Aorta (tissue), 5 donors: Measurements from ENCODE around the gene RARG. TPM values are rescaled to one million over a fixed set of nuclear protein-coding genes. Genes with fewer than 3 reads are reported as not detected.
"Not testable (repeated sequence)": the region's sequence is repeated elsewhere in the genome, so short reads cannot be mapped to it uniquely, and the experiment has no call there.

ENCODE experiments used
- ATAC-seq: fragments of 200-7000 bp; cut with Tn5 transposase; one replicate; pipeline ENCODE4 v1.9.1; 2022; ENCODE audit warnings: moderate library complexity; ENCODE audit not compliant: low FRiP score
- DNase-seq, 2 donors: peaks; one replicate each; pipeline ENCODE4 v3.0.0-alpha.2; 2020
- H3K27ac ChIP-seq, 2 donors: one replicate each; pipeline ENCODE4 v1.5.1; 2013; ENCODE audit warnings: low read length in 2 of 2, mild to moderate bottlenecking in 2 of 2, moderate library complexity in 2 of 2, control low read depth in 1 of 2, inconsistent platforms in 1 of 2, low read depth in 1 of 2
- H3K27me3 ChIP-seq, 2 donors: one replicate each; pipeline ENCODE4 v1.6.1; 2013; ENCODE audit warnings: control low read depth in 1 of 2, low read length in 1 of 2, mild to moderate bottlenecking in 1 of 2, moderate library complexity in 1 of 2; ENCODE audit not compliant: insufficient read depth in 2 of 2, control insufficient read depth in 1 of 2
- H3K36me3 ChIP-seq, 2 donors: one replicate each; pipeline ENCODE4 v1.6.1; 2013; ENCODE audit warnings: control low read depth in 1 of 2, low read length in 1 of 2, mild to moderate bottlenecking in 1 of 2; ENCODE audit not compliant: insufficient read depth in 2 of 2, control insufficient read depth in 1 of 2
- H3K4me1 ChIP-seq, 2 donors: one replicate each; pipeline ENCODE4 v1.6.1; 2013; ENCODE audit warnings: low read length in 2 of 2, control low read depth in 1 of 2, mild to moderate bottlenecking in 1 of 2, moderate library complexity in 1 of 2; ENCODE audit not compliant: insufficient read depth in 2 of 2, control insufficient read depth in 1 of 2
- H3K4me3 ChIP-seq, 2 donors: one replicate each; pipeline ENCODE4 v1.5.1; 2013; ENCODE audit warnings: low read length in 2 of 2, control low read depth in 1 of 2, mild to moderate bottlenecking in 1 of 2
- H3K9me3 ChIP-seq: one replicate; pipeline ENCODE4 v1.6.1; 2013; ENCODE audit warnings: mild to moderate bottlenecking, low read length; ENCODE audit not compliant: control insufficient read depth
- WGBS, 2 donors: extraction: QIAGEN DNeasy Blood & Tissue Kit; methylation state at CpG; one replicate each; pipeline ENCODE4 v1.1.7; 2013; 5-methylcytosine and 5-hydroxymethylcytosine counted together
- intact Hi-C, 2 donors: fragments of 100-400 bp; cut with DNase I; formaldehyde crosslinking; loops; one replicate each; pipeline versions ENCODE4 v1.14.2 to v1.15.0; 2022
- polyA plus RNA-seq, 2 donors: library from polyadenylated mRNA; stranded (reverse); fragments of 200-250 nt; gene quantifications; one replicate each; pipeline ENCODE4 v1.2.3, GENCODE V29; 2013
- total RNA-seq, 2 donors: library from RNA; stranded (reverse); fragmentation: NEBNext Ultra II Directional; extraction: Animal tissue kit (Norgen Biotek cat#: 25700); gene quantifications; one replicate each; pipeline ENCODE4 v1.2.1, GENCODE V29; 2021
- donor health status: healthy with polysubstance abuse.
- donor health status: Bipolar disorder and iron deficiency.
- donor health status: DM: no; HTN: no; CAD: no.
- donor health status: DM: no; HTN: no; CAD: no.
- donor health status: DM: yes; HTN: yes; CAD: no.

The RARG gene
- total and polyA plus RNA-seq, 4 donors = 14.5 to 63.9 (median 34.1) TPM

DNA sequence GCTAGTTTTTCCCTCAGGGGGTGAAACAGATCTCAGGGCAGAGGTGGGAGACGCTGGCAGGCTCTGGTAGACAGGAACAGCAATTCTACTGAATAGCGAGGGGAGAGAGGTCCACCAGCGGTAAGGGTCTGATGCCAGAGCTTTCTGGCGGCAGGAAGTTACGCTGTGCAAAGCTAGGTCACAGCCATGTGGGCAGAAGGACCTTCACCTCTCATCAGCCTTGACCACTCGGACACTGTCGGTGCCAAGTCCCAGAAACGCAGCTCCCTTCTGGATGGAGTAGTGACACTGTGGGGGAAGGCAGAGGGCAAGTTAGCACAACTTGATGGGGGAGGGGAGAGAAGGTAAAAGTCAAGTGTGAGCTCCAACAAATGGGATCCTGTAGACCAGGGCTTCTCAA, 61.8 kb downstream of the RARG start:
- H3K9me3 ChIP-seq = no peaks in the 10 kb centered on the region
- H3K4me3 ChIP-seq = no peak overlapping the region
- peak in 1 of 2 donors; percentile 62 for DNase-seq
- intact Hi-C loops = no loop called here
- H3K27ac ChIP-seq = no peak overlapping the region
- no peaks in the 10 kb centered on the region for H3K4me1 ChIP-seq
- ATAC-seq = no peak
- WGBS, 2 donors = 89 to 91% methylated on average over 8 of the region's 8 CpGs
- H3K27me3 ChIP-seq = no peaks in the 10 kb centered on the region
- peaks cover 4 to 7% of the 10 kb centered on the region in 2 donors for H3K36me3 ChIP-seq

DNA sequence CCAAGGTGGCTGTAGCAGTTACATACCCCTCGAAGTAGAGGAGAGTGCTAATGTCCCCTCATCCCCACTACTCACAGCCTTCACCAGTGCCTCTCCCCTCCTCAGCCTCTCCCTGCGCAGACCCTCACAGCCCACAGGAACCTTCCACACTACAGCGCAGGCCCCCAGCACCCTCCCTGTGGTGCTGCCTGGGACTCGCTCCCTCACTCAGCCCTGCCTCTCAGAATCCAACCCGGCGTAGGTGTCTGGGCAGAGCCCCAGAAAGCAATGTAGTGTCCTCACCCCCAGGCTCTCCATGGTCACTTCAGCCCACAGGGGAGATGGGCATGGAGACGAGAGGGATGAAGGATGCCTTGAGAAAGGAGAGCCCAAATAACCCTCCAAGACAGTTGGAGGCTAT, 62.4 kb downstream of the RARG start:
- DNase-seq (peak in 1 of 2 donors; percentile 27), ATAC-seq (no peak)
- no peak overlapping the region for H3K27ac ChIP-seq
- peaks cover 4 to 7% of the 10 kb centered on the region in 2 donors for H3K36me3 ChIP-seq
- H3K4me3 ChIP-seq = no peak overlapping the region
- 93 to 95% methylated on average over 7 of the region's 7 CpGs for WGBS, 2 donors
- no peaks in the 10 kb centered on the region for H3K9me3 ChIP-seq
- H3K4me1 ChIP-seq = no peaks in the 10 kb centered on the region
- intact Hi-C loops = no loop called here
- H3K27me3 ChIP-seq = no peaks in the 10 kb centered on the region

DNA sequence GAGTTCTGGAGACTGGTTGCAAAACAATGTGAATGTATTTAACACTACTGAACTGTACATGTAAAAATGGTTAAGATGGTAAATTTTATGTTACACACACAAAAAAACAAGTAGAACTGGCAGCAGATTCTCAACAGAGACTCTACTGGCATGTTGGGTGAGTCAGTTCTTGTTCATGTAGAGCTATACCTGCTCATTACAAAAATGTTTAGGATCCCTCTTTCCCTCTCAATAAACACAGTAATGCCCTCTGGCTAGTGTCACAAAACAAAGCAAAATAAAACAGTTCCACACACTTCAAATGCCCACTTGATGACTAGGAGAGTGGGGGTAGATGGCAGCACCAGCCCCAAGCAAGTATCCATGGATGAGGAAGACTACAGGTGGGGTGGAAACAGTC, 65.2 kb downstream of the RARG start:
- Histone ChIP-seq H3K4me1 (no peaks in the 10 kb centered on the region), H3K27me3 (no peaks in the 10 kb centered on the region), H3K9me3 (no peaks in the 10 kb centered on the region), H3K27ac (no peak overlapping the region), H3K4me3 (no peak overlapping the region), H3K36me3 (peaks cover 3 to 4% of the 10 kb centered on the region in 2 donors)
- intact Hi-C loops = no loop called here
- no peak for ATAC-seq
- DNase-seq = no peak

- DNase-seq, H3K9me3 ChIP-seq, H3K4me3 ChIP-seq, H3K27me3 ChIP-seq, H3K36me3 ChIP-seq, H3K4me1 ChIP-seq, ATAC-seq, H3K27ac ChIP-seq, intact Hi-C loops: not testable (repeated sequence)
- 97 to 98% methylated on average over 2 of the region's 2 CpGs for WGBS, 2 donors
Measured at GRCh38 chr12:53163008-53163407, 69.0 kb downstream of the RARG start.

- ATAC-seq = no peak
- Histone ChIP-seq H3K27me3 (no peaks in the 10 kb centered on the region), H3K4me3 (no peak overlapping the region), H3K9me3 (no peaks in the 10 kb centered on the region), H3K4me1 (no peaks in the 10 kb centered on the region), H3K36me3 (no peaks in the 10 kb centered on the region), H3K27ac (no peak overlapping the region)
- DNase-seq = no peak
- WGBS, 2 donors = 92 to 93% methylated on average over 8 of the region's 8 CpGs
- intact Hi-C loops = no loop called here
Measured at GRCh38 chr12:53161119-53161911, 70.7 kb downstream of the RARG start.

DNA sequence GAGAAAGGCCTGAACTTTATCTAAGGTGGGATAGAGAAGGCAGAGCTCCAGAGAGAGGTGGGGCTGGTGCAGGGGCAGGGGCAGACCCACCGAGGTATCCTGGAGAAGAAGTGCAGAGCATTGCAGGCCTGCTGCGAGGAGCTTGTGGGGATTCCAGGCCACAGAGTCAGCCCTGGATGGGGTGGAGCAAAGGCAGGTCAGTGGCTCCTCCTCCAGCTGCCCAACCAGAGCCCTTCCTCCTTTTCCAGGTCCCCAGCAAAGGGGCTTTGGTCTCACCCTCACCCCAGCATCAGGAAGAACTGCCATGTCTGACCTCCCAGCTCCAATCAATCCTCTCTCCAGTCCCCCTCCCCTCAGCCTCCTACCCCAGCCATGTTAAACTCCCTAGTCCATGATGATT, 71.3 kb downstream of the RARG start:
- DNase-seq = no peak
- no peak for ATAC-seq
- 81 to 85% methylated on average over 2 of the region's 2 CpGs for WGBS, 2 donors
- intact Hi-C loops = no loop called here
- Histone ChIP-seq H3K27ac (no peak overlapping the region), H3K9me3 (no peaks in the 10 kb centered on the region), H3K4me3 (no peak overlapping the region), H3K4me1 (no peaks in the 10 kb centered on the region), H3K36me3 (no peaks in the 10 kb centered on the region), H3K27me3 (no peaks in the 10 kb centered on the region)

Other genes with a start within 250 kb of the RARG start
- 100 to 1,000 TPM; 353 to 439 TPM for gene EIF4B, start 225.8 kb downstream of the RARG start, total RNA-seq
- 100 to 1,000 TPM; 147 to 259 TPM for gene EIF4B, start 225.8 kb downstream of the RARG start, polyA plus RNA-seq
- gene TNS2, start 182.1 kb downstream of the RARG start, total RNA-seq = 100 to 1,000 TPM; 198 to 275 TPM
- 100 to 1,000 TPM; 130 to 412 TPM for gene TNS2, start 182.1 kb downstream of the RARG start, polyA plus RNA-seq
- gene SPRYD3, start 152.8 kb downstream of the RARG start, total RNA-seq = 100 to 1,000 TPM in 1 of 2 donors, 10 to 100 TPM in 1; 71.6 to 101 TPM
- gene SPRYD3, start 152.8 kb downstream of the RARG start, polyA plus RNA-seq = 10 to 100 TPM; 53.8 to 60.9 TPM
- gene IGFBP6, start 134.5 kb downstream of the RARG start, total RNA-seq = 100 to 1,000 TPM; 820 to 979 TPM
- 100 to 1,000 TPM; 507 to 837 TPM for gene IGFBP6, start 134.5 kb downstream of the RARG start, polyA plus RNA-seq
- gene SOAT2, start 128.7 kb downstream of the RARG start, total RNA-seq = 1 to 10 TPM in 1 of 2 donors, under 1 TPM in 1; 0.63 to 1.2 TPM
- 1 to 10 TPM; 1.5 to 3.4 TPM for gene SOAT2, start 128.7 kb downstream of the RARG start, polyA plus RNA-seq
- 10 to 100 TPM; 34.0 to 46.3 TPM for gene ZNF740, start 51.5 kb downstream of the RARG start, total RNA-seq
- 10 to 100 TPM in 1 of 2 donors, 1 to 10 TPM in 1; 4.1 to 15.7 TPM for gene ZNF740, start 51.5 kb downstream of the RARG start, polyA plus RNA-seq
- 10 to 100 TPM; 52.7 to 74.4 TPM for gene CSAD, start 51.3 kb downstream of the RARG start, total RNA-seq
- gene CSAD, start 51.3 kb downstream of the RARG start, polyA plus RNA-seq = 100 to 1,000 TPM in 1 of 2 donors, 1 to 10 TPM in 1; 5.0 to 118 TPM
- gene ITGB7, start 25.0 kb downstream of the RARG start, total RNA-seq = 1 to 10 TPM; 3.2 to 5.8 TPM
- gene ITGB7, start 25.0 kb downstream of the RARG start, polyA plus RNA-seq = 1 to 10 TPM; 1.4 to 4.9 TPM
- gene ESPL1, start 36.1 kb upstream of the RARG start, total RNA-seq = 1 to 10 TPM in 1 of 2 donors, under 1 TPM in 1; 0.49 to 2.8 TPM
- gene ESPL1, start 36.1 kb upstream of the RARG start, polyA plus RNA-seq = 1 to 10 TPM in 1 of 2 donors, under 1 TPM in 1; 0.38 to 2.5 TPM
- 100 to 1,000 TPM; 386 to 452 TPM for gene PFDN5, start 63.3 kb upstream of the RARG start, total RNA-seq
- 1,000 to 10,000 TPM; 1,642 to 3,916 TPM for gene PFDN5, start 63.3 kb upstream of the RARG start, polyA plus RNA-seq
- gene MYG1, start 67.5 kb upstream of the RARG start, total RNA-seq = 10 to 100 TPM; 32.7 to 43.6 TPM
- gene MYG1, start 67.5 kb upstream of the RARG start, polyA plus RNA-seq = 100 to 1,000 TPM in 1 of 2 donors, 10 to 100 TPM in 1; 38.6 to 112 TPM
- gene AAAS, start 89.4 kb upstream of the RARG start, total RNA-seq = 10 to 100 TPM; 33.3 to 45.3 TPM
- 100 to 1,000 TPM in 1 of 2 donors, 10 to 100 TPM in 1; 15.3 to 109 TPM for gene AAAS, start 89.4 kb upstream of the RARG start, polyA plus RNA-seq
- gene SP7, start 104.1 kb upstream of the RARG start, total RNA-seq = under 1 TPM in 1 of 2 donors, not detected in 1; 0.33 TPM
- not detected for gene SP7, start 104.1 kb upstream of the RARG start, polyA plus RNA-seq
- 10 to 100 TPM; 63.3 to 83.1 TPM for gene SP1, start 148.0 kb upstream of the RARG start, total RNA-seq
- 10 to 100 TPM in 1 of 2 donors, 1 to 10 TPM in 1; 7.4 to 17.3 TPM for gene SP1, start 148.0 kb upstream of the RARG start, polyA plus RNA-seq
- gene AMHR2, start 191.6 kb upstream of the RARG start, total RNA-seq = not detected
- gene AMHR2, start 191.6 kb upstream of the RARG start, polyA plus RNA-seq = under 1 TPM in 1 of 2 donors, not detected in 1; 0.26 TPM
- 100 to 1,000 TPM in 1 of 2 donors, 10 to 100 TPM in 1; 94.6 to 104 TPM for gene PRR13, start 209.5 kb upstream of the RARG start, total RNA-seq
- gene PRR13, start 209.5 kb upstream of the RARG start, polyA plus RNA-seq = 100 to 1,000 TPM; 107 to 224 TPM
- 100 to 1,000 TPM; 578 to 688 TPM for gene PCBP2, start 219.9 kb upstream of the RARG start, total RNA-seq
- gene PCBP2, start 219.9 kb upstream of the RARG start, polyA plus RNA-seq = 100 to 1,000 TPM; 510 to 513 TPM